22Rv1 (cell line): Measurements from ENCODE around the gene UBE2C.

Source experiments
- ZFX ChIP-seq: fragments of 450-650 bp; IDR thresholded peaks from 2 replicates; pipeline ENCODE4 v1.6.1; 2017; ENCODE audit warnings: antibody characterized with exemption, borderline replicate concordance
- TF ChIP-seq, protein P1 (sequence below): fragments of 450-650 bp; IDR thresholded peaks from 2 replicates; pipeline ENCODE4 v1.5.1; 2017; ENCODE audit warnings: mild to moderate bottlenecking

DNA sequence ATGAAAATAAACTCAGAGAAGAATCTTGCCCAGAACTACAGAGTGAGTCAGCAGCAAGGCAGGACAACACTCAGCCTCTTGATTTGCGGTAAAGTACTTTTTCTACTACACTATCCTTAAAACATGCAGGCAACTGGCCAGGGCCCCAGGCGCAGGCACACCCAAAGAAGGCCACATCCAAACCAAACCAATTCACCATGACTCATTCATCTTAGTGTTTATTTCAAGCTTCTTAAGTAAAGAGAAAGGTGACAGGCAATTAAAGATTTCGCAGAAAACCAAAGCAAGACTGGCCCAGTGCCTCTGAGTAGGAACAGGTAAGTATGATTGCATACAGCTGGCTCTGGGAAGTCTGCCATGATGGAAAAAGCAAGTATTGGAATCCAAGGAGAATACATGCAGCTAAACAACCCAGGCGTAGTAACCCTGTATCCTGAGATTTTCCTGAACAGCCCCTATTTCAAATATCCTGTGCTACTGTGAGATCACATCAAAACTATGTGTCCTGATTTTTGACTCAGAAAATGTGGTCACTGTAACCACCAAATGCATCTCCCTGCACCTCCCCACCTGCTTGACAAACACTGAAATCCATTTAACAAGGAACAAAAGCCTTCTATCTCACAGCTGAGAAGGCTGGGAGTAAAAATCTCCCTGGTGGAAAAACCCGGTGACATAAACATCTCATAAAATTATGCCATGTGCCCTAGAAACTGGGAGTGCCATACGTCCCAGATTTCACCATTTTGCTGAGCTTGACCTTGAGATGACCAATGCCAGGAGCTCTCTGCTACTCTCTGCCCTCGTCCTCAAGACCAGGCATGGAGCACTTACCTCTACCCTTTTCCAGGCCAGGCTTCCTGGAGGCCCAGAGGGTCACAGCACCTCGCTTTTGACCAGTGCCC, 33.2 kb upstream of the UBE2C start:
- TF ChIP-seq, protein P1, sequence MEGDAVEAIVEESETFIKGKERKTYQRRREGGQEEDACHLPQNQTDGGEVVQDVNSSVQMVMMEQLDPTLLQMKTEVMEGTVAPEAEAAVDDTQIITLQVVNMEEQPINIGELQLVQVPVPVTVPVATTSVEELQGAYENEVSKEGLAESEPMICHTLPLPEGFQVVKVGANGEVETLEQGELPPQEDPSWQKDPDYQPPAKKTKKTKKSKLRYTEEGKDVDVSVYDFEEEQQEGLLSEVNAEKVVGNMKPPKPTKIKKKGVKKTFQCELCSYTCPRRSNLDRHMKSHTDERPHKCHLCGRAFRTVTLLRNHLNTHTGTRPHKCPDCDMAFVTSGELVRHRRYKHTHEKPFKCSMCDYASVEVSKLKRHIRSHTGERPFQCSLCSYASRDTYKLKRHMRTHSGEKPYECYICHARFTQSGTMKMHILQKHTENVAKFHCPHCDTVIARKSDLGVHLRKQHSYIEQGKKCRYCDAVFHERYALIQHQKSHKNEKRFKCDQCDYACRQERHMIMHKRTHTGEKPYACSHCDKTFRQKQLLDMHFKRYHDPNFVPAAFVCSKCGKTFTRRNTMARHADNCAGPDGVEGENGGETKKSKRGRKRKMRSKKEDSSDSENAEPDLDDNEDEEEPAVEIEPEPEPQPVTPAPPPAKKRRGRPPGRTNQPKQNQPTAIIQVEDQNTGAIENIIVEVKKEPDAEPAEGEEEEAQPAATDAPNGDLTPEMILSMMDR: no peak
- TF ChIP-seq ZFX: no peak
